CD4-positive, alpha-beta T cell (primary cell): ENCODE measurements around the gene HPD. TPM values are rescaled to one million over a fixed set of nuclear protein-coding genes. Genes with fewer than 3 reads are reported as not detected.
A peak's percentile ranks its signal among the peaks of the same experiment; 100 is the strongest.

Source experiments
- ATAC-seq: fragments of 200-7000 bp; cut with Tn5 transposase; one replicate; pipeline ENCODE4 v1.10.0; 2022; ENCODE audit warnings: mild to moderate bottlenecking; ENCODE audit not compliant: poor library complexity
- CTCF ChIA-PET: fragments of 350-600 bp; sonication (Branson Sonifier 250); formaldehyde crosslinking; loops from one replicate; lab custom pipeline; 2021; ENCODE audit warnings: antibody characterized with exemption, inconsistent platforms; lab: Charles Lee
- POLR2A ChIA-PET: fragments of 350-600 bp; sonication (Branson Sonifier 250); formaldehyde crosslinking; loops from one replicate; lab custom pipeline; 2021; ENCODE audit warnings: antibody characterized with exemption, inconsistent platforms; lab: Charles Lee
- DNase-seq, 14 experiments: peaks; one replicate each; pipeline ENCODE4 v3.0.0-alpha.2; 2013 to 2020; ENCODE audit warnings: mixed read lengths in 2 of 14
- H3K27ac ChIP-seq, 2 donors: one replicate each; pipeline versions ENCODE4 v1.5.1 to v1.7.0; 2013; ENCODE audit warnings: low read length in 2 of 2, low read depth in 1 of 2, mild to moderate bottlenecking in 1 of 2
- H3K27me3 ChIP-seq, 2 experiments: 1 replicate in 1 of 2; 2 replicates in 1 of 2; pipeline versions ENCODE4 v1.6.1 to v1.7.0; 2013; ENCODE audit warnings: low read length in 2 of 2, control low read depth in 1 of 2, mild to moderate bottlenecking in 1 of 2, moderate library complexity in 1 of 2; ENCODE audit not compliant: insufficient read depth in 2 of 2, control insufficient read depth in 1 of 2
- H3K36me3 ChIP-seq: one replicate; pipeline ENCODE4 v1.6.1; 2013; ENCODE audit warnings: low read length, control low read depth; ENCODE audit not compliant: insufficient read depth
- H3K4me1 ChIP-seq: one replicate; pipeline ENCODE4 v1.6.1; 2013; ENCODE audit warnings: low read length, control low read depth; ENCODE audit not compliant: insufficient read depth
- H3K4me3 ChIP-seq: one replicate; pipeline ENCODE4 v1.5.1; 2013; ENCODE audit warnings: mild to moderate bottlenecking, low read length, moderate library complexity
- H3K9me3 ChIP-seq, 2 experiments: 1 replicate in 1 of 2; 2 replicates in 1 of 2; pipeline versions ENCODE4 v1.6.1 to v1.7.0; 2013; ENCODE audit warnings: low read length in 2 of 2, mild to moderate bottlenecking in 2 of 2, control low read depth in 1 of 2, moderate library complexity in 1 of 2; ENCODE audit not compliant: control insufficient read depth in 1 of 2, insufficient read depth in 1 of 2
- H3K27ac Mint-ChIP-seq: one replicate; pipeline ENCODE4 v1.8.0; 2020; ENCODE audit warnings: mixed read lengths
- H3K27me3 Mint-ChIP-seq: one replicate; pipeline ENCODE4 v1.8.0; 2021; ENCODE audit warnings: mixed read lengths
- H3K36me3 Mint-ChIP-seq: one replicate; pipeline ENCODE4 v1.8.0; 2021; ENCODE audit warnings: low read depth, mixed read lengths
- H3K4me1 Mint-ChIP-seq: one replicate; pipeline ENCODE4 v1.8.0; 2021; ENCODE audit warnings: low read depth, mixed read lengths
- H3K4me3 Mint-ChIP-seq: one replicate; pipeline ENCODE4 v1.8.0; 2020; ENCODE audit warnings: mild to moderate bottlenecking, mixed read lengths
- H3K9me3 Mint-ChIP-seq: one replicate; pipeline ENCODE4 v1.8.0; 2020; ENCODE audit warnings: mixed read lengths
- intact Hi-C, 2 experiments: fragments of 100-400 bp; cut with DNase I in 1 of 2; cut with micrococcal nuclease in 1 of 2; formaldehyde crosslinking; loops; one replicate each; pipeline versions ENCODE4 v1.15.1 to v1.9.0; 2023 to 2025; cut with DNase I, micrococcal nuclease
- total RNA-seq, 174 experiments: library from RNA in 2 of 174; stranded (reverse) in 2 of 174; gene quantifications; one replicate each; pipeline ENCODE4 v1.2.3 and lab custom pipeline; 2021 to 2026
- TF ChIP-seq, protein P1 (sequence below): fragments of 200-600 bp; IDR thresholded peaks from one replicate; pipeline ENCODE4 v1.8.0; 2022; ENCODE audit warnings: antibody characterized with exemption, mild to moderate bottlenecking

The HPD gene
- total RNA-seq, 2 experiments from 2014 or later = not detected

DNA sequence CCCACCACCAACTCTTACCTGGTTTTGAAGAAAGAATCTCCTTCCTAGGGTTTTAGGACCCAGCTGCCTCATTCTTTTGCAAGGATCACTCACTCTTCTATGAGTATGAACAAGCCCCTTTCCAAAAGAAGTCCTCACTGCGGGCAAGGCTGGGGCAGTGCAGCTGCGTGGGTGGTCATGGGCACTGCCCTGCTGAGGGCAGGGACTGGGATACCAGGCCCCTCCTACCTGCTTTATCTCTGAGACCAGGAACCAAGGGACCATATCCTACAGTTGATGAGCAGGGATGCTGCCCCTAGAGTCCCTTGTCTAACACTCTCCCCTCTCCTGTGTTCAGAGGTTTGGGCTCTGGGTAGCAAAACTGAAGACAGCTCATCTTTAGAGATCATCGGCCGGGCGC lies 20.5 kb downstream of the HPD start:
- ChIA-PET POLR2A (interaction anchor here (0.5 to 3.4 kb wide), 5 partner anchors 10 to 213 kb away, joined by 3 to 22 read pairs (median 4); partner anchors contain the start of gene TMEM120B), CTCF (interaction anchor here (1.1 to 4.5 kb wide), 4 partner anchors 9 to 61 kb away, joined by 4 to 44 read pairs (median 14); partner anchors contain the start of gene RHOF)
- no peak for ATAC-seq
- intact Hi-C loops = loop anchor here (2.0 to 5.0 kb wide), 3 partner anchors 43 to 125 kb away; partner anchors contain the start of genes PSMD9 (in 1 of the 2) and TMEM120B (in 1 of the 2)
- H3K27me3 Mint-ChIP-seq = no peaks in the 10 kb centered on the region
- peaks cover 3% of the 10 kb centered on the region for H3K36me3 Mint-ChIP-seq
- peaks cover 14% of the 10 kb centered on the region for H3K4me1 Mint-ChIP-seq
- no peaks in the 10 kb centered on the region for H3K9me3 Mint-ChIP-seq
- no peak overlapping the region for H3K4me3 ChIP-seq
- H3K27me3 ChIP-seq = no peaks in the 10 kb centered on the region
- H3K27ac Mint-ChIP-seq = no peak overlapping the region
- H3K4me1 ChIP-seq = peaks cover 18% of the 10 kb centered on the region
- H3K4me3 Mint-ChIP-seq = peak overlapping the region; percentile 30
- H3K27ac ChIP-seq = no peak overlapping the region
- no peaks in the 10 kb centered on the region for H3K36me3 ChIP-seq
- no peaks in the 10 kb centered on the region for H3K9me3 ChIP-seq
- TF ChIP-seq, protein P1, sequence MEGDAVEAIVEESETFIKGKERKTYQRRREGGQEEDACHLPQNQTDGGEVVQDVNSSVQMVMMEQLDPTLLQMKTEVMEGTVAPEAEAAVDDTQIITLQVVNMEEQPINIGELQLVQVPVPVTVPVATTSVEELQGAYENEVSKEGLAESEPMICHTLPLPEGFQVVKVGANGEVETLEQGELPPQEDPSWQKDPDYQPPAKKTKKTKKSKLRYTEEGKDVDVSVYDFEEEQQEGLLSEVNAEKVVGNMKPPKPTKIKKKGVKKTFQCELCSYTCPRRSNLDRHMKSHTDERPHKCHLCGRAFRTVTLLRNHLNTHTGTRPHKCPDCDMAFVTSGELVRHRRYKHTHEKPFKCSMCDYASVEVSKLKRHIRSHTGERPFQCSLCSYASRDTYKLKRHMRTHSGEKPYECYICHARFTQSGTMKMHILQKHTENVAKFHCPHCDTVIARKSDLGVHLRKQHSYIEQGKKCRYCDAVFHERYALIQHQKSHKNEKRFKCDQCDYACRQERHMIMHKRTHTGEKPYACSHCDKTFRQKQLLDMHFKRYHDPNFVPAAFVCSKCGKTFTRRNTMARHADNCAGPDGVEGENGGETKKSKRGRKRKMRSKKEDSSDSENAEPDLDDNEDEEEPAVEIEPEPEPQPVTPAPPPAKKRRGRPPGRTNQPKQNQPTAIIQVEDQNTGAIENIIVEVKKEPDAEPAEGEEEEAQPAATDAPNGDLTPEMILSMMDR = no peak
- DNase-seq = no peak

- H3K27me3 Mint-ChIP-seq = no peaks in the 10 kb centered on the region
- no peak for DNase-seq
- no peak overlapping the region for H3K4me3 ChIP-seq
- CTCF ChIA-PET = interaction anchor here (2.5 to 4.5 kb wide), 3 partner anchors 9 to 43 kb away, joined by 9 to 44 read pairs (median 18); partner anchors contain the start of gene RHOF
- H3K9me3 ChIP-seq = no peaks in the 10 kb centered on the region
- no peak for ATAC-seq
- H3K36me3 Mint-ChIP-seq = peaks cover 3% of the 10 kb centered on the region
- H3K9me3 Mint-ChIP-seq = no peaks in the 10 kb centered on the region
- H3K4me3 Mint-ChIP-seq = no peak overlapping the region
- TF ChIP-seq, protein P1 = no peak
- no peaks in the 10 kb centered on the region for H3K27me3 ChIP-seq
- POLR2A ChIA-PET = interaction anchor here (0.5 to 3.4 kb wide), 5 partner anchors 12 to 213 kb away, joined by 3 to 22 read pairs (median 4); partner anchors contain the start of gene TMEM120B
- H3K27ac Mint-ChIP-seq = no peak overlapping the region
- intact Hi-C loops = loop anchor here (2.0 to 5.0 kb wide), 3 partner anchors 43 to 125 kb away; partner anchors contain the start of genes PSMD9 (in 1 of the 2) and TMEM120B (in 1 of the 2)
- no peak overlapping the region for H3K27ac ChIP-seq
- H3K4me1 ChIP-seq = peaks cover 18% of the 10 kb centered on the region
- H3K4me1 Mint-ChIP-seq = peaks cover 14% of the 10 kb centered on the region
- no peaks in the 10 kb centered on the region for H3K36me3 ChIP-seq
Observed at GRCh38 chr12:121837680-121838079, 21.0 kb downstream of the HPD start.

DNA sequence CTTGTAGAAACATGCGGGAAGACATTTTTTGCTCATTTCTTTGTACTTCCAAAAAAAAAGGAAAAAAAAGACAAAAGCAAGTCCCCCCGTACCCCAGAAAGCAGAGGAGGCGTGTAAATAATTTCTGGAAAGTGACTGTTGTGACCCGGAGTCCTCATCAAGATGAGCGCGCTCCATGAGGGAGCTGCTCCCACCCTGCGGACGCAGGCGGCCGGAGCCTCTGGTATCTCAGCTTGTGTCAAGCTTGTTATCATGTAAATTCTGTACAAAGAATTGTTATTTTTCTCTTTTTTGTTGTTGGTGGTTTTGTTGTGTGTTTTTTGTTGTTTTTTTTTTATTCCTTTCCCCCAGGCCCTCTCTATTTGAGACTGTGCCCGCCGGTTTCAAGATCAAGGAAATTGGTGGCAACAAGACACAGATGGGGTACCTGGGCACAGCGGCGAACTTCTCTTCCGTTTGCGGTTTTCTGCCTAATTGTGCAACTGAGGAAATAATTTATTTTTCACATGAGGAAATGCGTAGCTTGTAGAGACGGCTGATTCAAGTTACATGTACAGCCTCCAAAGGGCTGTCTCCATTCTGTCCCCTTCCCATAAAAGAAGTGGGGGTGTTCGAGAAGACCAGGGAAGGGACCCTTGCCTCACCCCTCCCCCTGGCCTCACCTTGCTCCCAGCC lies 27.0 kb downstream of the HPD start:
- Mint-ChIP-seq H3K27me3 (no peaks in the 10 kb centered on the region), H3K27ac (no peak overlapping the region), H3K4me1 (no peaks in the 10 kb centered on the region), H3K9me3 (no peaks in the 10 kb centered on the region), H3K36me3 (peaks cover 56% of the 10 kb centered on the region), H3K4me3 (no peak overlapping the region)
- ATAC-seq = no peak
- Histone ChIP-seq H3K4me3 (no peak overlapping the region), H3K27me3 (no peaks in the 10 kb centered on the region), H3K4me1 (no peaks in the 10 kb centered on the region), H3K36me3 (peaks cover 50% of the 10 kb centered on the region), H3K27ac (no peak overlapping the region), H3K9me3 (no peaks in the 10 kb centered on the region)
- intact Hi-C loops = no loop called here
- ChIA-PET POLR2A (no interaction called here), CTCF (interaction anchor here (0.6 to 2.7 kb wide), 2 partner anchors 37 to 259 kb away, joined by 3 to 10 read pairs; no protein-coding TSS in a partner anchor)
- TF ChIP-seq, protein P1 = no peak
- DNase-seq = no peak
